Activated T-cell treated with anti-CD3 and anti-CD28 coated beads, Interleukin-2, amount 50 U/mL, for 72 hours (primary cell): ENCODE measurements around the gene AP1S3. TPM values are rescaled to one million over a fixed set of nuclear protein-coding genes. Genes with fewer than 3 reads are reported as not detected.

Experiments used
- ATAC-seq, 2 donors: fragments of 150-1000 bp; cut with Tn5 transposase; replicated peaks in 1 of 2; 2 replicates each; pipeline ENCODE4 v1.10.0; 2021; ENCODE audit warnings: moderate library complexity in 2 of 2, mild to moderate bottlenecking in 1 of 2
- DNase-seq, 2 donors: peaks; one replicate each; pipeline ENCODE4 v3.0.0; 2021 to 2022; ENCODE audit warnings: mixed read lengths in 1 of 2
- H3K27ac Mint-ChIP-seq: one replicate; pipeline ENCODE4 v1.8.0; 2022; ENCODE audit warnings: mild to moderate bottlenecking, moderate library complexity, mixed read lengths
- H3K27me3 Mint-ChIP-seq: one replicate; pipeline ENCODE4 v1.8.0; 2022; ENCODE audit warnings: low read depth, mixed read lengths
- H3K36me3 Mint-ChIP-seq, 2 donors: one replicate each; pipeline ENCODE4 v1.8.0; 2022; ENCODE audit warnings: mixed read lengths in 2 of 2, mild to moderate bottlenecking in 1 of 2; ENCODE audit not compliant: insufficient read depth in 2 of 2
- H3K4me1 Mint-ChIP-seq: one replicate; pipeline ENCODE4 v1.8.0; 2022; ENCODE audit warnings: low read depth, mixed read lengths
- H3K4me3 Mint-ChIP-seq, 2 donors: one replicate each; pipeline ENCODE4 v1.8.0; 2022; ENCODE audit warnings: mild to moderate bottlenecking in 2 of 2, mixed read lengths in 2 of 2, moderate library complexity in 2 of 2
- H3K9me3 Mint-ChIP-seq, 2 donors: one replicate each; pipeline ENCODE4 v1.8.0; 2022; ENCODE audit warnings: mixed read lengths in 2 of 2
- total RNA-seq, 2 donors: library from RNA; stranded (reverse); gene quantifications; one replicate each; pipeline ENCODE4 v1.2.3, GENCODE V29; 2022

The AP1S3 gene
- total RNA-seq, 2 donors from 2014 or later: 5.2 to 5.6 TPM

GRCh38 chr2:223841436-223842190, 4.2 kb upstream of the AP1S3 start:
- no peak overlapping the region for H3K27ac Mint-ChIP-seq

GRCh38 chr2:223835701-223836532, 1.5 kb downstream of the AP1S3 start:
- Mint-ChIP-seq H3K27me3 (no peaks in the 10 kb centered on the region), H3K4me1 (peaks cover 18% of the 10 kb centered on the region), H3K9me3 (no peaks in the 10 kb centered on the region), H3K4me3 (peak overlapping the region; percentile 93), H3K27ac (no peak overlapping the region), H3K36me3 (no peaks in the 10 kb centered on the region)
- DNase-seq (no peak), ATAC-seq (no peak)

More at GRCh38 chr2:223841436-223842190, 4.2 kb upstream of the AP1S3 start:
- Mint-ChIP-seq H3K36me3 (peaks cover 0 to 2% of the 10 kb centered on the region in 2 donors), H3K27me3 (no peaks in the 10 kb centered on the region), H3K4me3 (no peak overlapping the region), H3K9me3 (no peaks in the 10 kb centered on the region), H3K4me1 (peaks cover 4% of the 10 kb centered on the region)
- ATAC-seq: no peak
- DNase-seq: no peak

GRCh38 chr2:223834431-223834830, 3.0 kb downstream of the AP1S3 start:
- Mint-ChIP-seq H3K4me1 (peaks cover 18% of the 10 kb centered on the region), H3K9me3 (no peaks in the 10 kb centered on the region), H3K27me3 (no peaks in the 10 kb centered on the region), H3K27ac (no peak overlapping the region), H3K36me3 (no peaks in the 10 kb centered on the region), H3K4me3 (no peak overlapping the region)
- no peak for DNase-seq
- no peak for ATAC-seq

- DNase-seq (no peak), ATAC-seq (no peak)
- Mint-ChIP-seq H3K4me3 (no peak overlapping the region), H3K36me3 (no peaks in the 10 kb centered on the region), H3K27ac (no peak overlapping the region), H3K4me1 (peaks cover 18% of the 10 kb centered on the region), H3K27me3 (no peaks in the 10 kb centered on the region), H3K9me3 (no peaks in the 10 kb centered on the region)
Observed at GRCh38 chr2:223832241-223832903, 5.0 kb downstream of the AP1S3 start.

GRCh38 chr2:223829128-223829527, 8.3 kb downstream of the AP1S3 start:
- Mint-ChIP-seq H3K4me1 (peaks cover 11% of the 10 kb centered on the region), H3K4me3 (no peak overlapping the region), H3K36me3 (no peaks in the 10 kb centered on the region), H3K27ac (no peak overlapping the region), H3K27me3 (no peaks in the 10 kb centered on the region), H3K9me3 (no peaks in the 10 kb centered on the region)
- ATAC-seq (no peak), DNase-seq (no peak)

- Mint-ChIP-seq H3K36me3 (no peaks in the 10 kb centered on the region), H3K9me3 (no peaks in the 10 kb centered on the region), H3K27ac (no peak overlapping the region), H3K27me3 (no peaks in the 10 kb centered on the region), H3K4me3 (no peak overlapping the region), H3K4me1 (peaks cover 14% of the 10 kb centered on the region)
- ATAC-seq (no peak), DNase-seq (no peak)
Observed at GRCh38 chr2:223828314-223828713, 9.1 kb downstream of the AP1S3 start.

GRCh38 chr2:223826995-223827394, 10.4 kb downstream of the AP1S3 start:
- Mint-ChIP-seq H3K27me3 (no peaks in the 10 kb centered on the region), H3K27ac (no peak overlapping the region), H3K9me3 (no peaks in the 10 kb centered on the region), H3K36me3 (no peaks in the 10 kb centered on the region), H3K4me1 (peaks cover 14% of the 10 kb centered on the region), H3K4me3 (no peak overlapping the region)
- ATAC-seq (no peak), DNase-seq (no peak)

- DNase-seq: no peak
- H3K27ac Mint-ChIP-seq: no peak overlapping the region
- H3K4me3 Mint-ChIP-seq: no peak overlapping the region
- H3K4me1 Mint-ChIP-seq: peaks cover 7% of the 10 kb centered on the region
- H3K36me3 Mint-ChIP-seq: no peaks in the 10 kb centered on the region
- no peak for ATAC-seq
- H3K9me3 Mint-ChIP-seq: no peaks in the 10 kb centered on the region
- no peaks in the 10 kb centered on the region for H3K27me3 Mint-ChIP-seq
Observed at GRCh38 chr2:223824301-223824700, 13.1 kb downstream of the AP1S3 start.

- H3K4me1 Mint-ChIP-seq: peaks cover 7% of the 10 kb centered on the region
- ATAC-seq (no peak), DNase-seq (no peak)
- no peaks in the 10 kb centered on the region for H3K36me3 Mint-ChIP-seq
- H3K9me3 Mint-ChIP-seq: no peaks in the 10 kb centered on the region
- H3K27ac Mint-ChIP-seq: no peak overlapping the region
- no peaks in the 10 kb centered on the region for H3K27me3 Mint-ChIP-seq
- no peak overlapping the region for H3K4me3 Mint-ChIP-seq
Observed at GRCh38 chr2:223822818-223823217, 14.6 kb downstream of the AP1S3 start.

GRCh38 chr2:223820549-223820948, 16.8 kb downstream of the AP1S3 start:
- no peak for DNase-seq
- H3K27me3 Mint-ChIP-seq: no peaks in the 10 kb centered on the region
- no peak overlapping the region for H3K4me3 Mint-ChIP-seq
- peaks cover 15% of the 10 kb centered on the region for H3K4me1 Mint-ChIP-seq
- no peaks in the 10 kb centered on the region for H3K9me3 Mint-ChIP-seq
- no peak overlapping the region for H3K27ac Mint-ChIP-seq
- no peaks in the 10 kb centered on the region for H3K36me3 Mint-ChIP-seq
- ATAC-seq: no peak

GRCh38 chr2:223819891-223820290, 17.5 kb downstream of the AP1S3 start:
- DNase-seq (no peak), ATAC-seq (no peak)
- no peak overlapping the region for H3K27ac Mint-ChIP-seq
- no peaks in the 10 kb centered on the region for H3K9me3 Mint-ChIP-seq
- H3K27me3 Mint-ChIP-seq: no peaks in the 10 kb centered on the region
- no peak overlapping the region for H3K4me3 Mint-ChIP-seq
- peaks cover 22% of the 10 kb centered on the region for H3K4me1 Mint-ChIP-seq
- no peaks in the 10 kb centered on the region for H3K36me3 Mint-ChIP-seq

- Mint-ChIP-seq H3K27me3 (no peaks in the 10 kb centered on the region), H3K27ac (no peak overlapping the region), H3K9me3 (no peaks in the 10 kb centered on the region), H3K4me3 (no peak overlapping the region), H3K4me1 (peaks cover 17% of the 10 kb centered on the region), H3K36me3 (no peaks in the 10 kb centered on the region)
- no peak for DNase-seq
- no peak for ATAC-seq
Observed at GRCh38 chr2:223815884-223816570, 21.4 kb downstream of the AP1S3 start.
